Measurements from ENCODE around the gene SIPA1.

The SIPA1 gene

DNA sequence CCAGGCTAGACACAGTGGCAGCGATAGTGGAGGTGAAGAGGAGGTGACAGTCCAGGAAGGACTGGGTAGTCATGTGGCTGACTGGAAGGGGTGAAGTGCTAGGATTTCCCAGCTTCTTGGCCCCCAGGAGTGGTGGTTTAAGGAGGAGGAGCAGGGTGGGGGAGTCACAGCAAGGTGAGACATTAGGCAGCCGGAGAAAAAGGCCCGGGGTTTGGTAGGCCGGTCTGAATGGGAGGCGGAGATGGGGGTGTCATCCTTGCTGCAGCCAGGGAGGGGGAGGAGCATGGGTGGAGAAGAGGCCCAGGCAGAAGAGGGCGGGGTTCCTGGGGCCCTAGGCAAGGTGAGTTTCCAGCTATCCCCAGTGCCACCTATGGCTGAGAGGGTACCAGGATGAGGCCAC, 6.1 kb downstream of the SIPA1 start:
- DNase-seq (ENCODE audit: low read depth) = no peak

DNA sequence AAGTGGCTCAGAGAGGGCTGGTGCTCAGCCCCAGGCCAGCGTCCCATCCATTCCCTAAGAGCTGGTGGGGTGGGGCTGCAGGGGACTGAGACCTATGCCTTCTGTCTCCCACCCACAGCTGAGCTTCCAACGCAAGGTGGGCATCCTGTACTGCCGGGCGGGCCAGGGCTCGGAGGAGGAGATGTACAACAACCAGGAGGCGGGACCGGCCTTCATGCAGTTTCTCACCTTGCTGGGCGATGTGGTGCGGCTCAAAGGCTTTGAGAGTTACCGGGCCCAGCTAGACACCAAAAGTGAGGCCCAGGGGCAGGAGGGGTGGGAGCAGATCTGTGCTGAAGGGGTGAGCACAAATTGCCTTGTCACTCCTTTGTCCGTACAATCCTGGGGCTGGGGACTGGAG, 6.9 kb downstream of the SIPA1 start:
- DNase-seq (ENCODE audit: low read depth) = no peak

DNA sequence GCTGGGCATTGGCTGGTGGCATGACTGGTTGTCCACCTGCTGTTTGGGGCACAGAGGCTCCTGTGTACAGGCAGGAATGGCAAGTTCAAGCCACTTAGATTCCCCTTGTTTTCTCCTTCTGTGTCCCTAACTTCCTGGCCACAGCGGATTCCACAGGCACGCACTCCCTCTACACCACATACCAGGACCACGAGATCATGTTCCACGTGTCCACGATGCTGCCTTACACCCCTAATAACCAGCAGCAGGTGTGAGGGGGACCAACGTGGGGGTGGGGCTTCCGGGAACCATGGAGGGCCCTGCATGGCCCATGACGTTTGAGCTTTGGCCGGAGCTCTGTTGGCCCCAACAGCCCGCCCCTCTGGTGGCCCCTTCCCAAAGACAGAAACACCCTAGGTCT, 7.8 kb downstream of the SIPA1 start:
- DNase-seq (ENCODE audit: low read depth) = peak; percentile 60

- no peak for DNase-seq (ENCODE audit: low read depth)
Measured at GRCh38 chr11:65646288-65646957, 8.5 kb downstream of the SIPA1 start.

GRCh38 chr11:65646958-65647701, 9.2 kb downstream of the SIPA1 start:
- peak; percentile 42 for DNase-seq (ENCODE audit: low read depth)

DNA sequence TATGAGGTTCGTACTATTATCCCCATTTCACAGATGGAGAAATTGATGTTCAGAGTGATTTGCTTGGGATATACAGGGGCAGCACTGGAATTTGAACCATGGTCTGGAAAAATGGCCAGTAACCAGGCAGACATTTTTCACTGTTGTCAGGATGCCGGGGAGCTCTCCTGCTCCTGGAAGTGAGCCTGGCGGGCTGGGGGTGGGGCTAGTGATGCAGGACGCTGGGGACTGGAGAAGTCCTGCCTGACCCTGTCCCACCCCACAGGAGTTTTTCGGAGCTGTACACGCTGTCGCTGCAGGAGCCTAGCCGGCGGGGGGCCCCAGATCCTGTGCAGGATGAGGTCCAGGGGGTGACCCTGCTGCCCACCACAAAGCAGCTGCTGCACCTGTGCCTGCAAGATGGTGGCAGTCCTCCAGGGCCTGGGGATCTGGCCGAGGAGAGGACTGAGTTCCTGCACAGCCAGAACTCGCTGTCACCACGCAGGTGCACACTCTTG, 11.1 kb downstream of the SIPA1 start:
- DNase-seq (ENCODE audit: low read depth) = no peak

- DNase-seq (ENCODE audit: low read depth) = no peak
Measured at GRCh38 chr11:65649656-65650546, 12.0 kb downstream of the SIPA1 start.

- DNase-seq (ENCODE audit: low read depth) = no peak
Measured at GRCh38 chr11:65650547-65651338, 12.8 kb downstream of the SIPA1 start.

DNA sequence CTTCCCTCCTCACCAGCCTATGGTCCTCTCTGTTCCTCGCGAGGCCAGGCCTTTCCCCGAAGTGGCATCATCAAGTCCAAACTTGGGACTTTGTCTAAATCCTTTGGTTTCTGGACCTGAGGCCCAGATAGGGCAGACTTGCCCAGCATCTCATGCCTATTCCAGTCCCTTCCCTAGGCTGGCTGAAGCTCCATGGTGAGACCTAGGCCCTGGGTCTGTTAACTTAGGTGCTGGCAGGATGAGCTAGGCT, 13.4 kb downstream of the SIPA1 start:
- no peak for DNase-seq (ENCODE audit: low read depth)

DNA sequence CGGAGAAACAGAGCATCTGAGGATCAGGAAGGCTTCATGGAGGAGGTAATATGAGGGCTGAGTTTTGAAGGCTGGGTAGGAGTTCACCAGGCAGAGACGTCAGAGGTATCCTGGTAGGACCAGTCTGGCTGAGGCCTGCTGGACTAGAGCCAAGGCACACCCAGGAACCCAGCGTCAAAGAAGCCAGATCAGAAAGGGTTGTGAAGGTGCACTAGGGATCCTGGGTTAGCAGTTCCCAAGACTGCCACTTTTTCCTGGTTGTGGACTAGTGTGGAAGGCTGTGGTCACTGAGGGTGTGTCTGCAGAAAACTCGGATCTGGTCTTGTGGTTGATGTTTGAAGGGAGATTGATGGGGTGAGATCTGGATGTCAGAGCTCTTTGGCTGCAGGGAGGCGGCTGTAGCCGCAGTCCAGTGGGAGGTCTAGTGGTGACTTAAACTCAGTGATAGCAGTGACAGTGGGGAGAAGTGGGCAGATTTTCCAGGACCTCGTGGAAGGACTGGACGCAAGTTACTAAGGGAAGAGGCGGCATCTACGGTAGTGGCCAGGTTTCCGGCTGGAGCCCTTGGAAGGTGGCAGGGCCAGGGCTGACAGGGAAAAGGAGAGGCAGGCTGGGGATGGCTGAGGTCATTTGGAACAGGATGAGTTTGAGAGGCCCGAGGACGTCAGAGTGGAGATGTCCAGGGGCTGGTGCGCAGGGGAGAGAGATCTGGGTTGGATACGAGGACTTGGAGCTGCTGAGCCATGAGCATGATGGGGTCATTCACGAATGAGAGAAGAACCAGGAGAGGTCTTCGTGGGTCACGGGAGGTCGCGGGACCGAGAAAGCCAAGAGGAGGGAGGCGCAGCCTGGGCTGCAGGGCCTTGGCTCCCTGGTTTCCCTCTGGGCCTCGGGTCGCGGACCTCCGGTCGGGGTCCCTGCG, 13.9 kb downstream of the SIPA1 start:
- DNase-seq (ENCODE audit: low read depth) = peak; percentile 36

- peak; percentile 95 for DNase-seq (ENCODE audit: low read depth)
Measured at GRCh38 chr11:65652511-65653228, 14.8 kb downstream of the SIPA1 start.

DNA sequence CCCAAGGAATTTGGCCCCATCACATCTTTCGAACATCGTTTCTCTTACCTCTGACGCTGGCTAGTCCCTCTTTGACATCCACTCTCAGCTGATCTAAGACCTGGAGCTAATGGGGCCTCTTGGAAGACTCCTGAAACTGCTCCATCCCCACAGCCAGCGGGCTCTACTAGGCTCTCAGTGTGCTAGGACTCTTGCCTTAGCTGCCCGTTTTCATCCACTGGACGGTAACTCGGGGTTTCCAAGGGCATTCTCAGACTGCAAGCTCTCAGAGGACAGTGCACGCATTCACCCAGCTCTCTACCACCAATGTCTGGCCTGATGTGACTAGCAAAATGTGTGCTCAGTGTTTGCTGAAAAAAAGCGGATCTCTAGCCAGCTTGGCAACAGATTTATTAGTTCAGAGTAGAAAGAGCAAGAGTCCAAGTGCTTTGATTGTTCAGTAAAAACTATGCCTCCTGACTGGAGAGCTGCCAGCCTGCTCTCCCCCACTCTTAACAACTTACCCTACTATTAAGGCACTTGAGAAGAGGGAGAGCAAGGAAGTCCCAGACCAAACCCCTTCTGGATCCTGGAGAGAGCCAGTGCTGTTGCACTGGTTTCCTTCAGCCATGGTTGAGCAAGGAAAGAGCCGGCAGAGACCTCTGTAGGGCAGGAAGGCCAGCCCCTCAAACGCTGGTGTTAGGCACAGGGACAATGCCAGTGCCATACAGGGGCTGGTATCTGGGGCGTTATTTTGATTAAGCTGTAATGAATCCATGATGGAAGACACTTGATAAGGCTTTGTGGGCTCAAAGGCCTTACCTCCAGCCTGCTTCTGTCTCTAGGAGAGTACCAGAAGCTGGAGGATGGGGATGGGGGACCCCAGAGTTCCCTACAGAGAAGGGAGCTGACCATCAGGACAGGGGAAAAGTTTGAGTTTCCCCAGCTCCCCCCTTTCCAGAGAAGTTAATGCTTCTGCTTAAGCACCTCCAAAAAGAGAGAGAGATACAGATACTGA, 15.6 kb downstream of the SIPA1 start:
- no peak for DNase-seq (ENCODE audit: low read depth)

DNA sequence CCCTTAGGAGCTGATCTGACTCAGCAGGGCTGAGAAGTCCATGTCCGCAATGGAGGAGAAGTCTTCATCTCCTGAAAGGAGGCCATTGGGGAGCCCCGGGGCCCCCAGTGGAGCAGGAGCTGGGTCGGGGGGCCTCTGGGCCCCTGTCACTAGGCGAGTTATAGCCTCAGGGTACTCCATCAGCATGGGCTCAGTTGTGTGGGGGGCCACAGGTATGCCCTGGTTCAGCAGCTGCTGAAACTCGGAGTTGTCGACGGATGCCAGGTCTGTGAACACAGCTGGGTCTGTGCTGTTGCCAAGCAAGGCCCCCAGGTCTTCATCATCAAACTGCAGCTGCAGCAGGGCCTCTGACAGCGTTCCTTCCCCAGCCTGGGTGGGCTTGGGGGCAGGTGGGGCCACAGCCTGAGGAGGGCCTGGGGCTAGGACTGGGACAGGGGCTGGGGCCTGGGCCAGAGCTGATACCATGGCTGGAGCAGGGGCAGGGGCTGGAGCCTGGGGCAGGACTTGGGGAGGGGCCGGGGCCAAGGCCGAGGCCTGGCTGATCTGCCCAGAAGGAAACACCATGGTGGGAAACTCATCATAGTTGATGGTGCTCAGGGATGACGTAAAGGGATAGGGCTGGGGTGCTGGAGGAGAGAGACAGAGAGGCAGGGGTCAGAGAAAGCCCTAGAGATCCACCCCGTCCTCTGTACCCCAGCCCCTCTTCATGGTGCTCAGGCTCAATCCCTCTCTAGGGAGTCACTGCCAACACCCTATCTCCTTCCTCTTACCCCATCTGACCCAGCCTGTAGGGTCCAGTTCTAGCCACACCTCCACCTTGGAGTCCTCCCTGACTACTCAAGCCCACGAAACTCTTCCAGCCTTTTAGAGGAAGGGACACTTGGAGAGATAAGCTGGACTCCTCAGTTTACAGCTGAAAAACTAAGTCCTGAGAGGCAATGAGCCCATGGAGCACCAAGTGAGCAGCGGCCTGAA, 16.8 kb downstream of the SIPA1 start:
- DNase-seq (ENCODE audit: low read depth) = no peak

- no peak for DNase-seq (ENCODE audit: low read depth)
Measured at GRCh38 chr11:65655570-65656332, 17.9 kb downstream of the SIPA1 start.

DNA sequence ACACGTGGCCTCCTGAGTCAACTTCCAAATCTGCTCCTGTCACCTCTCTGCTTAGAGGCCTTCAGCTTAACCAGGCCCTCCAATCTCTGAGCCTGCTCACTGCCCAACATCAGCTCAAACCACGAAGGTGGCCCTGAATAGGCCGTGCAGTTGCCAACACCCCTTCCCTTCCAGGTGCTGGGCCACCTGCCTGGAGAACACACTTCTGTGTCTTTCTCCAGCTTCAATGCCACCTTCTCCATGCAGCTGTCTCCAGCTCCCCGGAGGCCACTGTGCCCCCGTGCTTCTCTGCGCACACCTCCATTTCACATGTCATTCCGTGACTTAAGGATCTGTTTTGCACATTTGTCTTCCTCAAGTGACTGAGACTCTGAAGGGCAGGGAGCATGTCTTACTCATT, 19.5 kb downstream of the SIPA1 start:
- no peak for DNase-seq (ENCODE audit: low read depth)

DNA sequence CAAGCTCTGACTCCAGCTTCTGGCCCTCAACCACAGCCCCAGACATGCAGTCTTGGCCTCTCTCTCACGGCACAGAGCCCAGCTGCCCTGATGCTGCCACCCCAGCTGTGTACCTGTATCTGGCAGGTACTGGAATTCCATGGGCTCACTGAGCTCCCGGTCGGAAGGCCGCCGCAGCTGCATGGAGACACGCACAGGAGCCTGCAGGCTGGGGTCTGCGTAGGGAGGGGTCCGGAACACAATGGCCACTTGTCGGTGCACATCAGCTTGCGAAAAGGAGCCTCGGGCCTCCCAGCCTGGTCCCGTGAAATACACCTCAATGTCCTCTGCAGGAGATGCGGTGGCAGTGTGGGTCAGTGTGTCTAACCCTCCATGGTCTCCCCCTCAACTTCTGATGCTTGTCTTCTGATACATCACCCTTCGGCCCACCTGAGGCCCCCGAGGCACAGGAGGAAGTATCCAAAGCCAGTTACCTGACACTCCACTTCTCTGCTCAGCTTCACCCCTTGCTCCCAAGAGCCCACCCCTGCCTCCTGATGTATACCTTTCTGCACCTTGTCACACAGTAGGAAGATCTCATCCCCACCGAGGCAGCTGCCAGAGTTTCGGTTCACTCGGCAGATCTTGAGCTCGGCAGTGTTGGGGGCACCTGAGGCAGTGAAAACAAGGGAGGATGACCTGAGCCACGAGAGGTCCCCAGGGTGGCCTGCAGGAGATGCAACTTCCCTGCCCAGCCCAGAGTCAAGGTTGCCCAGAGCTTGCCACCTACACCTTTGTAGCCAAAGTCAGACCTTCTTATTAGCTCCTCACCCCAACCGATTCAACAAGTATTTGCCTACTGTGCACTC, 20.5 kb downstream of the SIPA1 start:
- DNase-seq (ENCODE audit: low read depth) = no peak

All from EH (cell line).